IPS-11a (cell line): ENCODE measurements around the gene WDR70.
"Not testable (repeated sequence)": the region's sequence is repeated elsewhere in the genome, so short reads cannot be mapped to it uniquely, and the experiment has no call there.

Source experiments
- H3K4me3 ChIP-seq: one replicate; pipeline ENCODE4 v1.5.1; 2013; ENCODE audit warnings: low read depth, low read length, control low read depth

Gene WDR70

DNA sequence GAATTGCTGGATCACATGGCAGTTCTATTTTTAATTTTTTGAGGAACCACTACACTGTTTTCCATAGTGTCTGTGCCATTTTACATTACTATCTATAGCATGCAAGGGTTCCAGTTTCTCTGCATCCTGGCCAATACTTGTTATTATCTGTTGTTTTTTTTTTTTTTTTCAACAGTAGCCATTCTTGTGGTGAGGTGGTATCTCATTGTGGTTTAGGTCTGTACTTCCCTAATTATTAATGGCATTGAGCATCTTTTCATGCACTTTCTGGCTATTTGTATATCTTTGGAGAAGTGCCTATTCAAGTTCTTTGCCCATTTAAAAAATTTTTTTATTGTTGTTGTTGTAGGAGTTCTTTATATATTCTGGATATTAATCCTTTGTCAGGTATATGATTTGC, 363.0 kb downstream of the WDR70 start:
- no peak overlapping the region for H3K4me3 ChIP-seq

DNA sequence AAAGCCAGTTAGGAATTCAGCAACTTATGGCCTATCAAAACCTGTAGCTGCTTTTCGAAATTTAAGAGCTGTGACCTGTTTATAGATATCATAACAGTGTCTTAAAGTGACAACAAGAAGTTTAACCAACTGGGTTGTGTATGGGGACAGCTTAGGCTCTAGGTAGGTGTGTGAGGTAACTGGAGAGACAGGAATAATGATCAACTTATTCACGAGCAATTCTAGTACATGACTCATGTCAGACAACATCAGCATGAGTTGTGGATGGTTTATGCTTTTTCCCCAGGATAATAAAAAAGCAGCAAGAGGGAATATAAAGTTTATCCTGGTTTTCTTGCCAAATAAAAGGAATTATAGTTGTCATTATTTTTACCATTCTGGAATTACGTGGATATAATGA, 372.1 kb downstream of the WDR70 start:
- no peak overlapping the region for H3K4me3 ChIP-seq

DNA sequence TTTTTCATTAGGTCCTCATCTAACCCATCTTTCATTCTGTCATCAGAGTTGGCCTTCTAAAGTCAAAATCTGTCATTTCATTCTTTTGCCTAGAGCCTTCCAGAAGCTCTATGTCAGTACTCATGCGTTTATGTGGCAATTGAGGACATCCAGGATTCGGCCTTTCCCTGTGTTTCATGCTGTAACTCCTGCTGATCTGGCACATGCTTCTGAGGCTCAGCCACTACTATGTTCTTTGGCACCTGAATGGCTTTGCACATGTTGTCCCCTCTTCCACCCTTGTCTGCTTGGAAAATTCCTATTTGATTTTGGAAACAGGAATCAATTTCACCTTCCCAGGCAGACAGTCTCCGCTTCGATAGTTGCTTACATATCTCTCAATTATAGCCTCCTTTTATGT, 375.9 kb downstream of the WDR70 start:
- H3K4me3 ChIP-seq = no peak overlapping the region

DNA sequence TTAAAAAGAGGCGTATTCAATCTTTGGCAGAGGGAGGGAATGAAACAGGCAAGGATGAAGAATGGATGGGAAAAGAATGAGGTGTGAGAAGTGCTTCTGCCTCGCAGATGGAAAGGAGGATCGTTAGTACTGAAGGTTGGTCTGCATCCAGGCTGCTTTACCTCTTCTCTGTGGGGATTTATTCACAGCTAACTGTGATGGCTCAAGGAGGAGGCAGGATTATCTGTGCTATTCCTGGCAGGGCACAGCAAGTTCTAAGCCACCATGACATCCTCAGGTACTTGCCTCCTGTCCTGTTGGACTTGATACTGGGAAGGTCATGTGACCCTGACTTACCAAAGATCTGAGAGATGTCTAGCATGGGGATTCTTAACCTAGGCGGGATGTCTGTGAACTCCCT, 376.5 kb downstream of the WDR70 start:
- H3K4me3 ChIP-seq = no peak overlapping the region

DNA sequence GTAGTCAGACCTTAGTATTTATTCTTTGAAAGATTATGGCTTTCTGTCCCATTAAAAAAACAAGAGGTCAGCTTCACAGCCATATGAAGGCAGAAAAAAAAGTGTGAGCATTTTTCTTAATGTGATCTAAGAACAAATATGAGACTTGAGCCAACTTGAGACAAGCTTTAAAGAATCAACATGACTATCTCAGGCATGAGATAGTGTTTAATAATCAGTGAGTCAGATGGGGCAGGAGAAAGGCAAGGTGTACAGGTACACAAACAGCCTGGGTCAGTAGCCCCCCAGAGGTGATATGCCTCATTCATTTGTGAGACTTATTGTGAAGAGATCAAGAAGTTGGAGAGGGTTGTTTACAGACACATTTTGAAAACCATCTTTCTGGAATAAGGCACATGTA, 377.1 kb downstream of the WDR70 start:
- no peak overlapping the region for H3K4me3 ChIP-seq

DNA sequence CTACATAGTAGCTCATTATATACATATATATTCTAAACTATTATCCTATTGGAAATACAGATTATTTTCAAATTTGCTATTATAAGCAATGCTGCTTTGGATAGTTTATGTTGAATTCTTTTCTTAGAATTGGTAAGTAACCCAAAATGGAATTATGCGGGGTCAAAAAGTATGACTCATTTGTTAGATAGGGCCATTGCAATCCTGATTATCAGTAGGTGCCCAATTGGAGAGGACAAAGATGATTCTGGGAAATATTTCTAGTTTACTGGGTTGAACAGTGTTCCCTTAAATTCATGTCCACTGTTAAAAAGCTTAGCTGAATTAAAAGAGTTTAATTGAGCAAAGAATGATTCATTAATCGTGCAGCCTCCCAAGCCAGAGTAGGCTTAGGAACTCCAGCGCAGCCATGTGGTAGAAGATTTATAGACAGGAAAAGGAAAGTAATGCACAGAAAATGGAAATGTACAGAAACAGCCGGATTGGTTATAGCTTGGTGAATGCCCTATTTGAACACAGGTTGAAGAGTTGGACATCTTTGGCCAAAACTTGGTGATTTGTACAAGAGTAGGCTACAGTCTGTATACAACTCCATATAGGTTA, 379.0 kb downstream of the WDR70 start:
- no peak overlapping the region for H3K4me3 ChIP-seq

DNA sequence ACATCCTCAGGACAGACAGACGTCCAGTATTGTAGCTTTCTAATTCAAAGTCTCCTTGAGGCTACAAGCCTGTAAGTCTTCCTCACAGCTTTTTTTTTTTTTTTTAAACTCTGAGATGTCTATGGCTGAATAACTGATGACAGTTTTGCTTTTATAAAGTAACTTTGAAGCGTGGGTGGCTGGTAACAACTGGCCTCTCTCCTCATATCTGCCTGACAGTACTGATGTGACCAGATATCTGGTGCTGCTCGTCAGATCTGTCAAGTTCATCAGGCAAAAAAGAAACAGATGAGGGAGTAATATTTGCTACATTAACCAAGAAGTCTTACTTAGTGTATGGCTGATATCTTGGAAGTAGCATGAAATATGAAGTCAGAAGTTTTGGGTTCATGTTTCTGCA, 388.1 kb downstream of the WDR70 start:
- H3K4me3 ChIP-seq = no peak overlapping the region

DNA sequence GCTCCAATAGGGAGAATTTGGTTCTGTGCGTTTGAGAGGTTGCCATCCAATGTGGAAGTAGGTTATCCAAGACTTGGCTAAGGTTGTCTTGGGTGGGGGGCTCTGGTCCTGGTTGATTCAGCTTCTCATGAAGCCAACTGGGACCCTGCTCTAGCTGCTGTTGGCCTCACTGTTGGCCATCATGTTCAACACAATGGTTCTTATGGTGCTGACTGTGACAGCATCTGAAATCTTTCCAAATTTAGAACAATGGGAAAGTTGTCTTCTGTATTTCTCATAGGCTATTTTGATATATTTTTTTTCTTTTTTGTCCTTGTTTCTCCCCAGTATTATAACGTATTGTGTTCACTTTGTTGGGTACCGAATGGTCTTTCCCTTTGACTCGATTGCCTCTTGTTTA, 388.8 kb downstream of the WDR70 start:
- H3K4me3 ChIP-seq = no peak overlapping the region

DNA sequence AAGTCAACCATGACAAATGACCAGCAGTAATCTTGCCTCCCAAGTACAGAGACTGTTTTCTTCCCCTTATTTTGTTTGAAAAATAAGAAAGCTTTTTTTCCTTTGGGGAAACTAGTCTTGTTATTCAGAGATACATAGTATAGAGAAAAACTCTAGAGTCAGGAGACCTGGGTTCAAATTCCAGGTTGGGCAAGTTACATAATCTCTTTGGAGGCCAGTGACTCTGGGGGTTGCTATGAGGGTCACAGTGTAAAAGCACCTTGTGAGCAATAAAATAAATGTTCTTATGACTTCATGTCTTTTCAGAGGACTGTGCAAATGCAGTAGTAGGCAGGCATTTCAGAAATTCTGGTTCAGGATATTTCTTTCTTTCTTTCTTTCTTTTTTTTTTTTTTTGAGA, 389.3 kb downstream of the WDR70 start:
- H3K4me3 ChIP-seq = no peak overlapping the region

DNA sequence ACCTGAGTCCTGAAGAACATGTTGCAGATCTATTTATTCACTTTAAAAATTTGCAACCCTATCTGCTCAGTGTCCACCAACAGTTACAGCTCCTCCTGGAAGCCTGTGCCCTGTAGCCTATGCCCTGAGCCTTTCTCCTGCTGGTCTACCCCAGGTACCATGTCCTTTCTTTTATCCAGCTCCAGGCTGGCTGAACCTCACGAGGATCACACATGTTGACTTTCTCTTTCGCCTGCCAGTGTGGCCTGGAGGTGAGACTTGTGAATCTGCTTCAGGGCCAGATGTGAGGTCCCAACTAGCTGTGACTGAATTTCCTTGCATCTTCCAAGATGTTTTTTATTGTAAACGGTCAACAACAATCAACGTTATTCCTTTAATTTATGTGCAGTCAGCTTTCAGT, 390.0 kb downstream of the WDR70 start:
- no peak overlapping the region for H3K4me3 ChIP-seq

DNA sequence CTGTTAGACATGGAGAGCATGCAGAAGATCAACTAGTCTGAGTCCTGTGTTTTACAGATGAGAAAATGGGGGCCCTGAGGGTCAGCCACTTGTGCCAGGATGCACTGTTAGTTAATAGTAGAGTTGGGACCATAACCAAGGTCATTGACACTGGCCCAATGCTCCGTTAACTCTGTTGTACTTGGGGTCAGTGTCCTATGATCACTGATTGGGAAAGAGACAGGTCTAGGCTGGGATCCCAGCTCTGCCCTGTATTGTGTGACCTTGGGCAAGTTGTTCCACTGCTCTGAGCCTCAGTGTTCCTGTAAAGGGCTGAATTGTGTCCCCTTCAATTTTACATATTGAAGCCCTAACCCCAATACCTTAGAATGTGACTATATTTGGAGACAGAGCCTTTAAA, 390.7 kb downstream of the WDR70 start:
- no peak overlapping the region for H3K4me3 ChIP-seq

DNA sequence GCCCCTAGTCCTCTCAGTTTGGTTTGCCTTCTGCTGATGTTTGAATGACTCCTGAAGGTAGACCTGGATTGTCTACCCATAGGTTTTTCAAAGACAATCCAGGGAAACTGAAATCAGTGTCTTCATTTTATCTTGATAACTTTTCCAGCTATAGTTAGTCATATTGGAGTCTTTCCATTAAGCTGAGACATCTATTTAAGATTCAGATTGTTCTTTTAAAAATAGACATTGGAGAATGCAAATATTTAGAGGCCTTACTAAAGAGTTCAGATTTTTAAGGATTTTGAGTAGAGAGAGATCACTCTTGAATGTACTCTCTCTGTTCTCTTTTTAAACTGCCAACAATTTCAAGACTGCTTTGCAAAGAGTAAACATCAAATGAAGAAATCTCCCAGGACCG, 391.7 kb downstream of the WDR70 start:
- no peak overlapping the region for H3K4me3 ChIP-seq

DNA sequence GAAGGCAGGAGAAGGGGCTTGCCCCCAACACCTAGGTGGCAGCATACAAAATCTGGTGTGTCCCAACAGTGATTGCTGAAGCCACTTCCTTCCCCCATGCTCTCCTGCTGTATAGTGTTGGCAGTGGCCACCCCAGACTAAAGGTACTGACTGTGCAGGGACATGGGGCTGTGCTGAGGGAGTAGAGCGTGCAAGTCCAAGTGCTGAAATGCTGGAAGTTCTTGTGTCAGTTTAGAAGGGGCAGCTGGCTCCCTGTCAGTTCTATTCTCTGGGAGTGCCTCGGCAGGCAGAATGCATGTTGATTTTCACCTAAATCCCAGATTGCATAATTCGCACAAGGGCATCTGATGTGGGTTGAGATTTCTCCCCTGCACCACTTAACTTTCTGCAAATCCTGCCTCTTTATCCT, 392.1 kb downstream of the WDR70 start:
- no peak overlapping the region for H3K4me3 ChIP-seq

DNA sequence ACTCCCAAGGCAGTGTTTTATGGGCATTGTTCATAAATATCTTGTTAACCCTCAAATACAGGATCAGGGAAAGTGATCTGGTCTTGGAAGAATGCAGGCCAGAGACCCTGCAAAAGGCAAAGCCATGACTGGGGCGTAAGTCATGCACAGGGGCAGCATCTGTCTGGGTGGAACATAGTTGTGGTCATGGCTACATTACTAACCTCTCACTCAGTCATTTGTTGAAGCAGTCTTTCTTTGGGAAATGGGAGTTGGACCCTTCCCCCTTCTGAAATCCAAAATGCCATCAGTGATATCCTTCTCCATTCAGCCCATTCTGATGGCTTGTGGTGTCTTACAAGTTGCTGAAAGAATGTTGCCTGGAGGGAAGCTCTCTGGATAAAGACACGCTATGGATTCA, 392.6 kb downstream of the WDR70 start:
- H3K4me3 ChIP-seq = no peak overlapping the region

DNA sequence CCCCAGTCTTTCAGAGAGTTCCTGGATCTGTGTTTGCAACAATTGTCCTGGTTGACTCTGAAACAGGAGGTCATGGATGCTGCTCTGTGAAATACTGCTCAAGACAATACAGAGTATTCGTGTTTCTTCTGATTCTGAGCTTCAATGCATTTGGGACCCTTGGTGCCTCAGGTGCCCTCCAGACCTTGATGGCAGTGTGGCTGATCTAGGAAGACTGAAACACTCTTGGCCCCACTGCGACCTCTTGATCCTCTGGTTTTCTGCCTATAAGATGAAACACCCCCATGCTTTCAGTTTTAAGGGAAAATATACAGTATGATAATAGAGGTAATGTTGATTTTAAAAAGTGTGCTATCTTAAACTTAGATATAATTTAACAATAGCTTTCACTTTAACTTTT, 393.1 kb downstream of the WDR70 start:
- H3K4me3 ChIP-seq = no peak overlapping the region

DNA sequence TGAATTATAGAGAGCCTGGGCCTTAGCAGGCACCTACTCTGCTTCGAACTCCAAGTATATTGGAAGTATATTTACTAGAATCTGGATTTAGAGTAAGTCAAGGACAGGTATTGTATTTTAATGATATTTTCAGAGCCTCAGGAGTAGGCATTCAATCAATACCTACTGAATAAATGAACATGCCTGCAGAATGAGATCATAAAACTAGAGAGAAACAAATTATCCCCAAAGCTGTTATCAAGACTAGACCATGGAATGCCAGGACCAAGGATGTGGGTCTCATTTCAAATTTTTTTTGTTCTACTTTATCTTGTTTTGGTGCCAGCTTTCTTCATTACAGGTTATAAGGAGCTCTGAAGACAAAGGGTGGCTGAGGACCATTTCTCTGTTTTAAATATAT, 394.7 kb downstream of the WDR70 start:
- no peak overlapping the region for H3K4me3 ChIP-seq

DNA sequence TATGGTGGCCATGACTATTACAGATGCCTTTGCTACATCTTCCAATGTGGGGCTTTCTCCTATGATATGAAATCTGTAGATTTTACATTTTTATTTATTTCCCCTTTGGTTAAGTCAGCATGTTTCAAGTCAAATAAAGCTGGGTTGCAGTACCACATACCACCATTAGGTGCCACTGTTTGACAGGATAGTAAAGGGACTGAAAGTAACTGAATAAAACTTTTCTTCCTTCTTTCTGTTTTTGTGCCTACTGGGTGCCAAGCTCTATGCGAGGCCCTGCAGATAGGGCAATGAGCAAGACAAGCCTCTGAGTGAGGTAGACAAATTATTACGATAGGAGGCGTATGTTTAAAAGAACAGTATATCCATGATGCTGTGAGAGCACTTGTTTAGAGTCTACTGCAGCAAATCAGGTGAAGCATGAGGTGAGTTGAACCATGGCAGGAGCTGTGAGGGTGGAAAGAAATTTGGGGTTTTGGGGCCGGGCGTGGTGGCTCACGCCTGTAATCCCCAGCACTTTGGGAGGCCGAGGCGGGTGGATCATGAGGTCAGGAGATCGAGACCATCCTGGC, 395.9 kb downstream of the WDR70 start:
- H3K4me3 ChIP-seq = no peak overlapping the region

DNA sequence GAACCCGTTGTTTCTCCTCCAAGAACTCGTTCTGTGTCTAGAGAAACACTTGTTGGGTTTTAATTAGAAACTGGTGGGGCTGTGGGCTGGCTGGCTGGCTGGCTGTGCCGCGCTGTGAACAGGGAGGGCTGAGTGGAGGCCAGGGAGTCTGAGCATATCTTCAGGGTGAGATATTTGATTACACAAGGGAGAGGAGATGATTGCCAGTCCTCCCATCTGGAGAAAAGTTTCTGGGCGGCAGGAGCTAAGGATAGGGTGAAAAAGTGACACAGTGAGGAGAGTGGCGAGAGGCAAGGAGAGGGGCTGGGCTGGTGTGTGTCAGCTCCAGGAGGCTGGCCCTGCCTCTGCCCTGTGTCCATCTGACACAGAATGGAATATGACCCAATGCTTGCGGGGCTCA, 397.7 kb downstream of the WDR70 start:
- H3K4me3 ChIP-seq = no peak overlapping the region

DNA sequence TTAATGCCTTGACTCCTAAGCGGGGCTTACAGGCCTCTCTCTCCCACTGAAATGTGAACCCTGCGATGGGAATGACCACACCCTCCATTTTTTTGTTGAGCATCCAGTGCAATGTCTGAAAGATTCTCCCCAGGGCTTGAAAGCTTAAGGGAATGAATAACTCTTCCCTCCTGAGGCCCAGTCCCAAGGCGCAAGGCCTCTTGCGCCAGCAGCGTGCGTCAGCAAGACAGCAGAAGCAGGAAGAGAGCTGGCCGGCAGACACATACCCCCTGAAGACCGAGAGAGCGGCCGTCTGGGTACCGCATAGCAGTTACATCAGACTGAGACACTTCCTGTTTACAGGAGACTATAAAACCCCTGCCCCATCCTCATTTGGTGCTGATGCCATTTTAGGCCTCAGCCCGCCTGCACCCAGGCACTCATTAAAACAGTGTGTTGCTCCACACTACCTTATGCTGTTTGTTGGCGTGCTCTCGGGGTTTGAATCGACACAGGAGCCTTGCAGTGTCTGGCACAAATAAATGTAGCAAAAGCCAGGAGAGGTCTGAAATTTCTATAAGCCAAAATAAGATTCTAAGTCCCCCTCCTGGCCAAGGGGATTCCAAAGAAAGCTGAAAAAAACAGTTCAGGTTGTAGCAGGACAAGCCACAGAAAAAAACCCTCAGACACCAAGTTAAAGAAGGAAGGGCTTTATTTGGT, 398.5 kb downstream of the WDR70 start:
- no peak overlapping the region for H3K4me3 ChIP-seq

DNA sequence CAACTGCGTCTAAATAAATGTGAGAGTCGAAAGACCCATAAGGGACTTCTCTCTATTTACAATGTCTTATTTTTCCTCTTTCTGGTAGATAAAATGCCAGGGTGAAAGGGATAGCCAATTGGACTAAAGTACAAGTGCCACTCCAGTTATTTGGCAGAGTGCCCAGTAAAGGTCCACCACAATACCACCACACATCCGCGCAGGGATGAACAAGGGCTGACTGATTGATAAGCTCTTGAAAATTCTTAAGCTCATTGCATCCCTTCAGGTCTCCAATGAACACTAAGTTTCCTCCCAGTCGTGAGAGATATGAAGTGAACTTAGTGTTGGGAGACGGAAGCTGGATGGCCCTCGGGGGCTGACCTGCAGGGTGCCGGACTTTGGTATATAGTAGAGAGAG, 402.3 kb downstream of the WDR70 start:
- not testable (repeated sequence) for H3K4me3 ChIP-seq

DNA sequence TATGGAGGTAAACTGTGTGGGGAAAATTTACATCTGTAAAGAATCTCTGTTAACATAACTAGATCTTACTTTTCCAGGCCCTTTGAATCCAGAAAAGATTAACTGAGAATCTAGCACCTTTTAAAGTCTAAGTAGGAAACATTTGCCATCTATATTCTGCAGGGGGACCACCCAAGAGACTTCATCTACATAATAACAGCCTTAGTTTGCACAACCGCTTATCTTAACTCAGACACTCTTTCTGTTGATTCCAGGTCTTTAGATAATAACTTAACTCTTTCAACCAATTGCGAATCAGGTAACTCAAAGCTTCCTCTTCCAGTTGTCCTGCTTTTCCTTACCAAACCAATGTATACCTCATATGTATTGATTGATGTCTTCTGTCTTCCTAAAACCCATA, 407.3 kb downstream of the WDR70 start:
- no peak overlapping the region for H3K4me3 ChIP-seq

DNA sequence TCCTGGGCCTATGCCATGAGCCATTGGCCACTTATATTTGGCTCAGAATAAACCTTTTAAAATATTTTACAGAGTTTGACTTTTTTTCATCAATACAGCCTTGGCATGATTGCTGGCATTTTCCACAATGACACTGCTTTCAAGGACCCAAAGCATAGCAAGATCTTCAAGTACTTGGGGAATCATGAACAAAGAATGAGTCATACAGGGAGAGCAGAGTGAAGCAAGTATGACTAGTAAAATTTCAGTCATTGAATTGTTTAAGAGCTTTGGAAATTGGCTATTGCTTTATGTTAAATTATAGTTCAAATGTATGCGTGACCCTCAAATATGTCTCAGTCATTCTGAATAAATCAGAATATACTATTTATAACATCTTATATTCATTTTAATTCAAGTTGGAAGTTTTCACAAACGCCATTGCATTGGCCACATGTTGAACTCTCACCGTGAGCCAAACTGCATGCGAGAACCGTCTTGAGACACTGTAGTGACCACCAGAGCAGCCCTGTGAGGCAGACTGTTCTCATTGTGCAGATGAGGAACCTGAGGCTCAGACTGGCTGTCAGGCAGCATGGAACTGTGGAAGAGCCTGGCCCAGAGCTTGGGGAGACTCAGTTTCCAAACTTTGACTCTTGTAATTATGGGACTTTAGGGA, 407.9 kb downstream of the WDR70 start:
- no peak overlapping the region for H3K4me3 ChIP-seq
